GM12872 (cell line): ENCODE results near the gene FAM170B.

Source experiments
- TF ChIP-seq, protein P1 (sequence below): IDR thresholded peaks from 3 replicates; pipeline ENCODE4 v1.5.1; 2011; ENCODE audit warnings: low read depth, mild to moderate bottlenecking, low read length, moderate library complexity; ENCODE audit not compliant: insufficient read depth

The FAM170B gene

DNA sequence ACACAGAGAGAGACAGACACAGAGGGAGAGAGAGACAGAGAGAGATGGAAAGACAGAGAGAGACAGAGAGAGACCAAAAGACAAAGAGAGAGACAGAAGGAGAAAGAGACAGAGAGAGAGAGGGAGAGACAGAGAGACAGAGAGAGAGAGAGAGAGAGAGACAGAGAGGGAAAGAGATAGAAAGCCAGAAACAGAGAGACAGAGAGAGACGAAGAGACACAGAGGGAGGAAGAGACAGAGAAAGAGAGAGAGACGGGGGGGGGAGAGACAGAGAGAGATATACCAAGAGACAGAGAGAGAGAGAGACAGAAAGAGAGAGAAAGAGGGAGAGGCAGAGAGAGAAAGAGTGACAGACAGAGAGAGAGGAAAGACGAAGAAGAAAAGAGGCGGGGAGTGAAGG, 28.7 kb downstream of the FAM170B start:
- TF ChIP-seq, protein P1, sequence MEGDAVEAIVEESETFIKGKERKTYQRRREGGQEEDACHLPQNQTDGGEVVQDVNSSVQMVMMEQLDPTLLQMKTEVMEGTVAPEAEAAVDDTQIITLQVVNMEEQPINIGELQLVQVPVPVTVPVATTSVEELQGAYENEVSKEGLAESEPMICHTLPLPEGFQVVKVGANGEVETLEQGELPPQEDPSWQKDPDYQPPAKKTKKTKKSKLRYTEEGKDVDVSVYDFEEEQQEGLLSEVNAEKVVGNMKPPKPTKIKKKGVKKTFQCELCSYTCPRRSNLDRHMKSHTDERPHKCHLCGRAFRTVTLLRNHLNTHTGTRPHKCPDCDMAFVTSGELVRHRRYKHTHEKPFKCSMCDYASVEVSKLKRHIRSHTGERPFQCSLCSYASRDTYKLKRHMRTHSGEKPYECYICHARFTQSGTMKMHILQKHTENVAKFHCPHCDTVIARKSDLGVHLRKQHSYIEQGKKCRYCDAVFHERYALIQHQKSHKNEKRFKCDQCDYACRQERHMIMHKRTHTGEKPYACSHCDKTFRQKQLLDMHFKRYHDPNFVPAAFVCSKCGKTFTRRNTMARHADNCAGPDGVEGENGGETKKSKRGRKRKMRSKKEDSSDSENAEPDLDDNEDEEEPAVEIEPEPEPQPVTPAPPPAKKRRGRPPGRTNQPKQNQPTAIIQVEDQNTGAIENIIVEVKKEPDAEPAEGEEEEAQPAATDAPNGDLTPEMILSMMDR, result no peak

DNA sequence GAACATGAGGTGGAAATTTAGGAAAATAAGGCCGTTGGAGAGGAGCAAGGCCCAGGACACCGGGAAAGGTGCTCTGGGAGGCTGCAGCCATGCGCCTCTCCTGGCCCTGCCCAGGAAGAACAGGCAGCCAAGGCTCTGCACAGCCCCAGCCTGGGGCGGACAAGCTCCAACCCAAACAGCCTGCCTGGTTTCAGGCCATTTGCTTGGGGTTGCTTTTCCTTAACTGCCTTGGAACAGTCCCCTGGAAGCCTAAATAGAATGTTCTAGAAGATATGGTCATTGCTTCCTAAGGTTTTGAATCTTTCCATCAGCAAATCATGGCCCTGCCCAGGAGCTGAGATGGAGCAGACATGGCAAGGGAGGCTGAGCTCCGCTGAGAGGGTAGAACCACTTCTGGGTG, 29.5 kb downstream of the FAM170B start:
- TF ChIP-seq, protein P1, result no peak

DNA sequence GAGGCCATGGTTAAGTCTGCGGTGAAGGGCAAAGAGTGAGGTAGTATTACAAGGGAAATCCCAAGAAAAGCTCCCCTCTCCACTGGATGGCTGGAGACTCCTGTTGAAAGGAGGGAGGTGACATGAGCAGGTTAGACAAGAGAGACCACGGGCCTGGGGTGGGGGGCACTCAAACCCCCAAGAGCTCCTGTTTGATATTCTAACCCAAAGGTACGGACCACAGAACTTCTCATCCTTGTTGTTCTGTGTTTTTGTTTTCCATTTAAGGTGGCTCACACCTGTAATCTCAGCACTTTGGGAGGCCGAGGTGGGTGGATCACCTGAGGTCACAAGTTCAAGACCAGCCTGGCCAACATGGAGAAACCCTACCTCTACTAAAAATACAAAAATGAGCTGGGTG, 30.1 kb downstream of the FAM170B start:
- TF ChIP-seq, protein P1, result no peak

DNA sequence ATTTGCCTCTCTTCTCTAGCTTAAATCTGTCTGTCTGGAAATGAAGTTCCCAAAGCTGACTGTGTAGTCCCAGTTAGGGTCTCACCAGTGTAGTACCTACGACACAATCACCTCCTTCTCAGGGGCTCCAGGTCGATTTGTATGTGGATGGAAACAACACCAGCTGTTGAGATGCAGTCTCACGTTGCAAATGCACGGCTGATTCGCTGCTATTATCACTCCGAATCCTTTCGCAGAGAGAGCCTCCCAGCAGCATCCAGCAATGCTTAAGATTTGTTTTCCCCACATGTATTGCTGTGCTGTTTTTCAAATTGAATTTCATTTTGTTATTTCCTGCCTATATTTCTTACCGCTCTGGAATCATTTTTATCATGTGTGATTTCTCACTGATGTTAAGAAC, 34.8 kb downstream of the FAM170B start:
- TF ChIP-seq, protein P1, result no peak

DNA sequence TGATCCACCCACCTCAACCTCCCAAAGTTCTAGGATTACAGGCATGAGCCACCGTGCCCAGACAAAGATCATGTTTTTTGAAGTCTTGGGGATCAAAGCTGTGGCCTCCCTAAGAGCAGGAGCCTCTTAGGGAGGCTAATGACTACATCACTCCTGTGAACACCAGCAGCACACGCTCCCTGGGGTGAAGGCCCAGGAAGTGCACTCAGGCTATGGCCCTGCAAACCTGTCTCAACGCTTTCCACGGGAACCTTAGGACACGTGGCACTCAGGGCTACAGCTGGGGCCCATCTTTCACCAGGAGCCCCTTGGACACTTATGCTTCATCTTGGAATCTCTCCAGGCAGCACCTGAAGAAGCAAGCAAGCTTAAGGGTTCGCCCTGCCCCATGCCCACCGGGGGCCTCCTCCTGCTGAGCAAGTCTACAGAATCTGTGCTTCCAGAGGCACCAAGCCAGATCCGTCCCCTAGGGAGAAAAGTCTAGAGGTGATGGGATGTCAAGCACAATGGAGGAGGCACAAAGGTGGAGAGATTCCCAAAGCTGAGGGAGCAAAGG, 36.9 kb downstream of the FAM170B start:
- TF ChIP-seq, protein P1, result no peak

DNA sequence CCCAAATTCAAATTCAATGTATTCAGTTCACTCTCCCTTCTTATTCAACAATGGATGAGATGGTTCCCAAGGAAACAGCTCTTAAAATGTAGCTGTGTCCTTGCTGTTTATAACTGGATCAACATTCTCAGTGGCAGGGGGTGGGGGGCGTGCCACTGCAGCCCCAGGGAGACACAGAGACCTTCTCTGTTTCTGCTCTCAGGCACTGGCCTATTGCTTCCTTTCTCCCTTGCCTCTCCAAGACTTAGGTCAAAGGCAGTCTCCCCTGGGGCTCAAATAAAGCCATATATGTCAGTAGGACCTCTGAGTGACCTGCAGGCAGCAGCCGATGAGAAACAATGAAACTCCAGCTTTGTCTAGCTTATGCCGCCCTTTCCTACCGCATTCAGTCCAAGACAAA, 39.2 kb downstream of the FAM170B start:
- TF ChIP-seq, protein P1, result no peak

DNA sequence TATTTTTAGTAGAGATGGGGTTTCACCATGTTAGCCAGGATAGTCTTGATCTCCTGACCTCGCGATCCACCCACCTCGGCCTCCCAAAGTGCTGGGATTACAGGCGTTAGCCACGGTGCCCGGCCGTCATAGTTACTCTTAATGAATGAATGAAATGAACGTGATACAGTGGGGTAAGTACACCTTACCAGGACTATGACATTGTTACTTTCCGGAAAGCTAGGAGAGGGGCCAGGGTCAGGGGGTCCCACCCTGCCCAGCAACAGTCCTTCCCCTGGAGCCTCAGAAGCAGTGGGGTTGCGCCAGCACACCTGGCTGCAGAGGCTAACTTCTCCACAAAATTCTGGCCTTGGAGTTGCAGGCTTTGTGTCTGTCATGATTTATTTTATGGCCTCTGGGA, 39.9 kb downstream of the FAM170B start:
- TF ChIP-seq, protein P1, result no peak
